ENCODE results near the gene BTG2. TPM values are rescaled to one million over a fixed set of nuclear protein-coding genes. Genes with fewer than 3 reads are reported as not detected.

BTG2 gene
- total RNA-seq, 1 experiment from 2014 or later: 24.2 TPM

DNA sequence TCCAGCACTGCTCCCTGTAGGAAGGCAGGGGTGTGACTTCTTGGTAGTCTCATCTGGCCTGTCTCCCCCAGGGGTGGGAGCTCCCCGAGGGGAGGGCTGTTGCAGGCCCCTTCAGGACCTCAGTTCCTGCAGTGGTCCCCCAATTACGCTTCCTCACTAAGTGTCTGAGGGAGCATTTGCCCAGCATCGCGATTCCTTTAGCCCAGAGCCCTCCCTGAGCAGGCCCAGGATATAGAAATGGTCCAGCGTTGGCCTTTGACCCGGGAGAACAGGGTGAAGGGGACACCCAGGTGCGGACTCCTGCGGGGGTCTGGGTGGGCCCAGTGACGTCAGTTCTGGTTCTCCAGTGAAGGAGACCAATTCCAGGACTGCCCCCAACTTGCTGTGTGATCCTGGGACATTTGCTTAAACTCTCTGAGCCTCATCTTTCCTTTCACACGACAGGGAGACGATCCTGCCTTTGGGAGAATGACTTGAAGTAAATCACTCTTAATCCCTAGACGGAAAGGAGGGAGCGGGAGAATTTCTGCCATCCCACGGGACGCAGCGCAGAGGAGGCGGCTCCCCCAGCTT, 32.6 kb upstream of the BTG2 start:
- Histone ChIP-seq H3K9me3 (ENCODE audit: control insufficient read depth in 1 of 2, insufficient read depth in 1 of 2, low read depth in 1 of 2, low read length in 2 of 2) (no peaks in the 10 kb centered on the region), H3K79me2 (ENCODE audit: insufficient read depth, low read length) (no peaks in the 10 kb centered on the region), H3K4me1 (ENCODE audit: control insufficient read depth in 1 of 2, insufficient read depth in 2 of 2, low read length in 2 of 2) (peaks cover 0 to 32% of the 10 kb centered on the region in 2 experiments; a peak in 2 of 4 replicates), H3K4me2 (ENCODE audit: low read length) (peak overlapping the region; percentile 77), H2AFZ (ENCODE audit: low read depth, low read length, poor library complexity, severe bottlenecking) (peak overlapping the region; percentile 60), H4K20me1 (ENCODE audit: insufficient read depth) (no peaks in the 10 kb centered on the region), H3K27me3 (ENCODE audit: insufficient read depth, low read length) (no peaks in the 10 kb centered on the region), H3K27ac (ENCODE audit: low read depth, low read length) (no peak overlapping the region), H3K9me2 (ENCODE audit: insufficient read depth) (no peaks in the 10 kb centered on the region), H3K36me3 (ENCODE audit: control insufficient read depth in 1 of 2, insufficient read depth in 2 of 2, low read length in 2 of 2) (no peaks in the 10 kb centered on the region), H3K9ac (ENCODE audit: low read length) (peak overlapping the region; percentile 17; the same call in 1 of the 2 replicates), H3K4me3 (replicated peaks in 1 of 2; ENCODE audit: low read depth in 1 of 2, low read length in 2 of 2) (peak overlapping the region; percentile 19 to 45; a peak in 2 of 4 replicates)
- ChIA-PET RAD21 (ENCODE audit: low non-redundant PET in 1 of 2, low total read pairs in 2 of 2, uncharacterized antibody in 2 of 2, unreplicated experiment in 2 of 2) (interaction anchor here (0.7 to 1.4 kb wide), 7 partner anchors 18 to 401 kb away, joined by 3 to 6 read pairs (median 4); no protein-coding TSS in a partner anchor), CTCF (interaction anchor here (0.6 to 3.3 kb wide), 32 partner anchors 10 to 428 kb away, joined by 3 to 28 read pairs (median 4); no protein-coding TSS in a partner anchor), POLR2A (interaction anchor here (0.9 kb wide), 1 partner anchor 54 kb away, joined by 6 read pairs; no protein-coding TSS in a partner anchor)
- DNase-seq (ENCODE audit: low read depth, low spot score) (no peak), ATAC-seq (no peak)
- TF ChIP-seq SIN3A (IDR thresholded peaks at IDR 0.05; ENCODE audit: low read depth) (no peak), RAD21 (IDR thresholded peaks at IDR 0.05; ENCODE audit: low read depth) (no peak), SRF (IDR thresholded peaks at IDR 0.05; ENCODE audit: low read depth) (no peak), EZH2phosphoT487 (IDR thresholded peaks at IDR 0.05; ENCODE audit: borderline replicate concordance) (no peak), POLR2AphosphoS5 (IDR thresholded peaks at IDR 0.05; ENCODE audit: low read depth, low read length) (no peak), TCF7L2 (IDR thresholded peaks at IDR 0.05; ENCODE audit: borderline replicate concordance, extremely low read depth, insufficient read depth, insufficient read length) (no peak), CEBPB (IDR thresholded peaks at IDR 0.05; ENCODE audit: low read depth) (no peak)
- TF ChIP-seq, protein P1, sequence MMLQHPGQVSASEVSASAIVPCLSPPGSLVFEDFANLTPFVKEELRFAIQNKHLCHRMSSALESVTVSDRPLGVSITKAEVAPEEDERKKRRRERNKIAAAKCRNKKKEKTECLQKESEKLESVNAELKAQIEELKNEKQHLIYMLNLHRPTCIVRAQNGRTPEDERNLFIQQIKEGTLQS (IDR thresholded peaks at IDR 0.05): no peak
- BruUV-seq (replicated peaks): no TSS peak
- intact Hi-C loops (cut with micrococcal nuclease): loop anchor here (1.0 to 2.0 kb wide), 3 partner anchors 66 to 430 kb away; no protein-coding TSS in a partner anchor
